GM21825 (cell line): Measurements from ENCODE around the gene MAFB.

ENCODE experiments used
- ATAC-seq: cut with Tn5 transposase; IDR thresholded peaks from one replicate; pipeline ENCODE4 v1.9.1; 2021; ENCODE audit warnings: mild to moderate bottlenecking, moderate library complexity; ENCODE audit not compliant: unreplicated experiment

The MAFB gene

DNA sequence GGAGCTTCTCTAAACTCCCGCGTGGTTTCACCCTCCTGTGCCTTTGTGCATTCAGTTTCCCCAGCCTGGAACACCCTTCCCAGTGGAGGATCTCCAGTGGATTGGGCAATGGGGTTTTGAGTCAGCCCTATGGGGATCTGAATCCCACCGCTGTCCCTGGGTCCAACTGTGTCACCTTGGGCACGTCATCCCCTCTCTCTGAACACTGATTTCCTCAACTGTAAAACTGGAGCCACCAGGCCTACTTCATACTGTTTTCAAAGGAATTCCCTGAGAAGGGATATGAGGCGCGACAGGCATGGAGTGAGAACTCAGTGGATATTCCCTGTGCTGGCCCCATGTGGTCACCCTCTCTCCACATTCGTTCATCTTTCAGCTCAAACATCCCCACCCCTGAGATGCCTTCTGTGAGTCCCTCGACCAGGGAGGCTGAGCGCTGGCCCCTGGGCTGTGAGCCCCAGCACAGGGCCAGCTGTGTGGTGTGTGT is 25.7 kb downstream of the MAFB start:
- no peak for ATAC-seq

DNA sequence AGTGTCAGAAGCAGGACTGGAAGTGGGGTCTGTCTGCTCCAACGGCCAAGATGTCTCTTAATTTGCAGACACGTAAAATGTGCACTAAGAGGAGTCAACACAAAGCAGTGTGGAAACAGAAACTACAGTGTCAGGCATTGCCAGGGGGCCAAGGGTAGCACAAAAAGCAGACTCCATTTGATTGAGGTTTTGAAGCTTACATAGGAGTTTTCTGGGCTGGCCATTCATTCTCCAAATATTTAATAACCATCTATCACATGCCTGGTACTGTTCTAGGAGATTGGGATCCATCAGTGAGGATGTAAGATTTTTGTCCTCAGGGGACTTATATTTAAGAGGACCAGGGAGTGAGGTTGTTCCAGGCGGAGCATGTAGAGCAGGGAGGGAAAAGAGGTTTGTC is 29.5 kb downstream of the MAFB start:
- ATAC-seq, result no peak

DNA sequence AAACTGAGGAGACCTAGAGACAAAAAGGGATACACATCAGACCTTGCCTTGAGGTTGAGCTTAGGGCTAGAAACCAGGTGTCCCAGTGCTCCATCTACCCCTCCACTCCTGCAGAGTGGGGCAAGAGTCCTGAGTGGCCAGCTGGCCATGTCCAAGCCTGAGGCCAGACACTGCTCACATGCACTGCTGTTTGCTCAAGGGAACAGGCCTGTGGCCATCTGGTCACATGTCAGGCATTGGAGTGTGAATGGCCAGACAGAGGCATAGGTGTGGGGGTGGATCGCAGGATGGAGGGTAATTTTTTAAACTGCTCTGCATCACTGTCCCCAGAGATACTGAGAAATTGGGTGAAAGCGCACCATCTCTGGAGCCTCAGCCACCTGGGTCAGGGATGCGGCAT is 30.5 kb downstream of the MAFB start:
- ATAC-seq, result no peak

DNA sequence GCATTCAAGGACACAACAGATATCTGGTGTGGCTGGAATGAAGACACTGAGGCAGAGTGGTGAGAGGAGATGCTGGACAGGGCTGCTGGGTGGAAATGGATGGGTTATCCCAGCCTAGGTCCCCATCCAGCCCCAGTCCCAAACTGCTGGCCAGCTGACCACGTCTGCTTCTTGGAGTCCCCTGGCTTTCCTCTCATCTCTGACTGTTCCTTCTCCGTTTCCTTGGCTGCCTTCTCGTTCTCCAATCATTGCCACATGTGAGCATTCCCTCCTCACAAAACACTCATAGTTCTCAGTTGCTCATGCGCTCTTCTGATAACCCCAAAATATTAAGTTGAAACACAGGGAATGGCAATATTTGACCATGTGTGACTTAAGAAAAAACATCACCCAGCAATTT is 31.5 kb downstream of the MAFB start:
- ATAC-seq, result no peak

DNA sequence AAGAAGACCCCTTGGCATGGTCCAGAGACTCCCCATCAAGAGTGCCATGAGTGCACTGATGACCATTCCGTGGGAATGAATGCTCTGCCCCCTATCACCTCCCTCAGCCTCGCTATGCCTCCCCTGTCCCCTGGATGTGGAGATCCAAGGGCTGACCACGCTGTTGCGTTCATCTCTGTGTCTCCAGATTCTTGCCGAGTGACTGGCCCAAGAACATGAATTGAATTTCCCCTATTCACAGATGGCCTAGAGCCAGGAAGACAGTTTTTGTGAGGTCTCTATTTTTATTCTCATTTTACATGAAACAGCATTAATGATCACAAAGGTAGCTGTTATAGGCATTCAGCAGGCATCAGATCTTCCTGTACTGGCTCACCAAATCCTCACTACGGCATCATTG is 33.6 kb downstream of the MAFB start:
- no peak for ATAC-seq

DNA sequence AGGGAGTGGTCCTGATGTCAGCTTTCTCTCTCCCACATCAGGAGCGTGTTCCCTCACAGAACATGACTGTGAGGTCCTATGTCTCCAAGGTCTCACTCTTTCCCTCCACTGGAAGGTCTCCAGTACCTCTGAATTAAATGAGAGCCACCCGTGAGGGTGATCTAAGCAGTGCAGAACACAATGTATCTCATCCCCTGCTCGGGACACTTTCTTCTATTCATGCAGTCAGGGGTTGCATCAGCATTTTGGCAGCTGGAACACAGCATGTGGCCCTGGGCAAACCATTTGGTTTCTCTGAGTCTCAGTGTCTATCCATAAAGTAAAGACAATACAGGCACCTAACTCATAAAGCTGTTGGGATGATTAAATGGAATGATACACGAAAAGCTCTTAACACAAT is 34.2 kb downstream of the MAFB start:
- ATAC-seq, result no peak

DNA sequence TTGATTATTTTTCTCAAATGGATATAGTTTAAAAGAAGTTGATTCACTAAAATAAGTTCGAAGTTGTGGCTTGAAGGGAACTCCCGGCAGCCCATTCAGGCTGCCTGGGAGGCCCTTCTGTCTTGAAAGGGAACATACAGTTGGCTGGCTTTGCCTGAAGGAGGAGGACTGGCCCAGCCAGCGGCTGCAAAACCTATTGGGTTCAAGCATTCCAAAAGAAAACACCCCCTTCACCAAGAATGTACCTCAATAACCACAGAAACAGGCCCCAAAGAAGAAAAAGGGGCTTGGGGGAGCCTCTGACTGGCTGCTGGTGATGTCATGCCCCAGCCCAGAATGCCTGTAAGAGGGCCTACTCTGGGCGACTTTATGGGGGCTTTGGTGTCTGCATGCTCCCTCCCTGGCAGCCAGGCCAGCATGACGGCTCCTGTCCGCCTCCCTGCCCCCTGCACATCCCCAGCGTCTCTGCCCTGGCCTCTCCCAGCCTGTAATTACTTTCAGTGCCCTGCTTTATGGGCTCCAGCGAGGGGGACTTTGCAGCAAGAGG is 36.5 kb downstream of the MAFB start:
- no peak for ATAC-seq

DNA sequence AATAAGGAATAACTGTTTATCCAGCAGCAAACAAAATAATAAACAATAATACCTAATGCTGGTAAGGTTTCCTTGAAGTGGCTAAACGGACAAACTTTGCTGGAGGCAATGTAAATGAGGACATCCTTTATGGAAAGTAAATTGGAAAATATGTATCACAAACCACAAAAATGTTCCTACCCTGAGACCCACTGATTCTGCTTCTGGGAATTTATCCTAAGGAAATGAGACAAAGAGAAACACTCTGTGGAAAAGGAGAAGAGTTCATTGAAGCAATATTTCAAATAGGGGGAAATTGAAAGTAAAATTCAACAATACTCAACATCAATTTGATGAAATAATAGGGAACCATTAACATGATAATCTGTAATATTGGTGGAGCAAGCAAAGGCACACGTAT is 37.9 kb downstream of the MAFB start:
- no peak for ATAC-seq

DNA sequence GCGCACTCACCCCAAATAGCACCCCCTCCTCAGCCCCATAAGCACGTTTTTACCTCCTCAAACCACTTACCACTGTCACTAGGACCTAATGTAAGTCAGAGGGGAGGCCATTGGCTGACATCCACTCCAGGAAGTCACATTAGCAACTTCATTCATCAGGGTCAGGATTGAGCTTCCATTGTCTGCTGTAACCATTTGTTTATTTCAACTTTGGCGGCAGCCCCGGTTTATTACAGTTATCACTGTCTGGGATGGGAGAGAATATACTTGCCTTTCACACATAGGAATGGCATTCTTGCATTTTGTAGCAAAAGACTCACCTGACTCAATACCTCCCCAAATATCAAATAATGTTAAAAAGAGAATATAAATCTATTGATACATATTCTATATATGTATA is 38.3 kb downstream of the MAFB start:
- no peak for ATAC-seq

DNA sequence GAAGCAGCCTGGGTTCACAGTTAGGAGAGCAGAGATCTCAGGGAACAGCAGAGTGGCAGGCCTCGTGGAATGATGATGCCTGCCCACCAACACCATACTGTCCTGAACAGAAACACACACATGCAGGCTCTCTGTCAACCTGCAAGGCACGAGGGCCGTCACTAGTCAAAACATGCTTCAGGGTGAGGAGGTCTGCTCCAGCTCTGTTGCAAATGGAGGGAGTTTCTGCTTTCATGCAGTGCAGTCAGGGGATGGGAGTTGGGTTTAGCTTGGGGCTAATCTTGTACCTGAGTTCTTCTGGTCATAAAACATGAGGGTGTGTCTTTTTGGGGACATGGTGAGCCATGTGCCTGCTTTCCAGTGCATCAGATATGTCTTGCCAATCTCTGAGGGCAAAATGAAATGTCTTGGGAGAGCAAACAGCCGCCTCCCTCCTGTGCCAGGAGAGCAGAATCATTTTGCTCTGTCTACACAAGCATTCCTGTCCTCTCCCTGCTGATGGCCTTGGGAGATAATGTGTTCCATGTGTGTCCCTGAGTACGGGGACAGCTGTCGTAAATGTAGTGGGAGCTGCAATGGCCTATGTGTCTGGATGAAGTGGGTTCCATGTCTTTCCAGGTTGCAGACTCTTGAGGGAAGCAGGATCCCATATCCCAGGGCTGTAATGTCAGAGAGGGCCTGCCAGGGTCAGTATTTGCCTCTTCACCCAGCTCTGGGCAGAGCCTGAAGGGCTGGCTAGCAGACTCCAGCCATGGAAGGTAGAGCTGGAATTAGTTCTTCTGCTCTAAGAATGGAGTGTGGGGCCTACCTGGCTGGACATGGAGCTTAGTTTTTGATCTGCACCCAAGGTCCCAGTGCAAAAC is 40.6 kb downstream of the MAFB start:
- ATAC-seq, result no peak

DNA sequence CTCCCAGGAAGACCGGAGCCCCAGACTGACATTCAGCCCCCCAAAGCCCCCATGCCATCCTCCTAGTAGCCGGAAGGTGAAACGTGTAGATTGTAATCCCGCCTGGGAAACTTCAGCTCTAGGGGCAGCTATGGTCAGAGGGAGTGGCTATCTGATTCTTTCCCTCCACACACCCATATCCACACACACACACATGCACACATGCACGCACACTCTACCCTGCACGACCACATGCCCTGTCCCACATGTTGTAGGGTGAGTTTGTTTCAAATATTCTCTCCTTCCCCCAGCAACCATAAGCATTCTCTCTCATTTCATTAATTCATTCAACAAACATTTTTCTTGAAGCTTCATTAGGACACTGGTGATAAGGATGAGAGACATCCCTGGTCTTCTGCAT is 42.2 kb downstream of the MAFB start:
- no peak for ATAC-seq

DNA sequence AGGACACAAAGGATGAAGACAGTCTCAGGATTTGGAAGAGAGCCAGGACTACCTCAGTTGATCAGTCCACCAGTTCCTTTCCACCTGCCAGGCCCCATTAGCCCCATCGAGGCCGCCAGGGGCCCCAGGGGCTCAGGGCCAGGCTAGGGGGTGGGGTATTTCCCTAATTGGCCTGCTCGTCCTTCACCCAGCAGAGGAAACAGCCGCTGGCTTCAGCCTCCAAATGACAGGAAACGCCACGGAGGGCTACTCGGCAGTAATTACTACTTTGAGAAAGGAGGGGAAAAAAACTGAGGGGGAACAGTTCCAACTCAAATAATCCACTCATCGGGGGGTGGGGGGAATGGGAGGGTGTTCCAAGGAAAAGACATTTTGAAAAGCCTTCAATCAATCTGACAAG is 42.7 kb downstream of the MAFB start:
- ATAC-seq, result no peak

DNA sequence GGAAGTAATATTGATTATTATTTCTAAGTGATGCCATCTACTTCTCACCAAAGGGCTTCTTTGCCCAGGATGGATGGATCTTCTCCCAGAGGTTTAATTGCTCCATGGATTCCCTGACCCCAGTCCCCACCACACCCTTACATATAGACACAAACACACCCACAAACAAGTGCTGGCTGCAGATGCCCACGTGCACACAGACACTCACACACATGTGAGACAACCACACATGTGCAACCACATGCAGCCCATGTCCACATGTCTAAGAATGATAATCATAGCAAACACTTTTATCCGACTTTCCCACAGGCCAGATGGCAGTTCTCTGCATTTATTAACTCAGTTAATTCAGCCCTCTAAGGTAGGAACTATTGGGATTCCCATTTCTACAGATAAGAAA is 44.2 kb downstream of the MAFB start:
- ATAC-seq, result no peak

DNA sequence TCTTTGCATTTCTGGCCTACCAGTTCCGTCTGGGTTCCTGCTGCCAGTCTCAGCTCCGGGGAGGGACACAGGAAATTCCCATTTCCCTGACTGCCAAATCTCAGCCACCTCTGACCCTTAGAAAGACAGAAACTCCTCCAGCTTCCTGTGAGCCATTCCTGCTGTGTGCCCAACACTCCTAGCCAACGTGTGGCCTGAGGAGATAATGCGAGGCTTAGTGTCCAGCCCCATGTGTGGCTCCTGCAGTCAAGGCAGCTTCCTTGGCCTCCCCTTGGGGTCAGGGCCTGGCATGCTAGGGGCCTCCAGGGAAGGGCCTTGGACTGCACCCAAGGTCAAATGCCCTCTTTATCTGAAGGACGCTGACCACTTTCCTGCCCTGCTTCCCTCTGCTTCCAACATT is 45.1 kb downstream of the MAFB start:
- ATAC-seq, result no peak

DNA sequence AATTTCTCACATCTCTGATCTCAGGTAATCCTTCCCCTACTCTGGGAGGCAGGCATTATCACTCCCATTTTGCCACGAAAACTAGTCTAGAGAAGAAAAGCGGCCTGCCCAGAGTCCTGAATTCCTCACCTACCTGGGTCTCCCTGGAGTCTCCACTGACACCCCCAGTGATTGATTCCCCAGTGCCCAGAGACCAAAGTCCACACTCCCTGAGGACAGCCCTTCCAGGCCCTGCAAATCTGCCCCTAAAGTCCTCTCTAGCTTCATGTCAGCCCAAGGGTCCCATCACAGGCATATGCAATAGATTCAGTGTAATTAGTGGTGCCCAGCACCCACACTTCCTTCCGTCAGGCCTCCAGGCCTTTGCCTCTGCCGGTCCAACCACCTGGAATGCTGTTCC is 47.2 kb downstream of the MAFB start:
- no peak for ATAC-seq

DNA sequence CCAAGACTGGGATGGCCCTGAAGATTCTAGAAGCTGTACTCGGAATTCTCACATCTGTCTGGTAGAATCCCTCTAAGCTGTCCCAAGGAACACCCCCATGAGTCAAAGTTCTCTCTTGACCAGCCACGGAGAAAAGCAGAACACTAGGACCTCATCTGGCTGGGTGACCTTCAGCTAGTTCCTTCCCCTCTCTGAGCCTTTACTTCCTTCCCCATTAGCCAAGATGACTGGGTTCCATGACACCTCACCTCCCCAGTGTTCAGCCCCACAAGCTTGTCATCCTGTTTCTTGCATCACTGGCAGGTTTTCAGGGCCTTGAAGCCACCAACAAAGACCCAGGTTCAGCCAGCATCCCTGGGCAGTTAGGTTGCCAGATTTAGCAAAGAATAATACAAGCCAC is 47.8 kb downstream of the MAFB start:
- ATAC-seq, result no peak

DNA sequence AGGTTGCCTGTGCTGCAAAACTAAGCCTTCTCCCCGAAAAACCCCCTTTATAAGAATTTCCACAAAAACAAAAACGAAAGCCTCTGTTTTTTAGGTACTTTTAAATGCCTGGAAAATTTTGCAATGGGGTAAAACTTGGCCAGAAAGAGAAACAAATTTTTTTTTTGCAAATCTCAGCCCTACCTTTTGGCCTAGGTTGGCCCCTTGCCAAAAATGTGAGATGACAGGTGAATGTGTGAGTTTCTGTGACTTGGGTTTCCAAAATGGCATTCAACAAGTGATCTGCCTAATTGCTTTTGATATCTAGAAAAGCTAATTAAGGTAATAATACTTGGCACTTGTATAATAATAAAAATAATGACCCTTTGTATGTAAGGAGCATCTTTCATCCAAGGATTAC is 48.4 kb downstream of the MAFB start:
- ATAC-seq, result no peak

DNA sequence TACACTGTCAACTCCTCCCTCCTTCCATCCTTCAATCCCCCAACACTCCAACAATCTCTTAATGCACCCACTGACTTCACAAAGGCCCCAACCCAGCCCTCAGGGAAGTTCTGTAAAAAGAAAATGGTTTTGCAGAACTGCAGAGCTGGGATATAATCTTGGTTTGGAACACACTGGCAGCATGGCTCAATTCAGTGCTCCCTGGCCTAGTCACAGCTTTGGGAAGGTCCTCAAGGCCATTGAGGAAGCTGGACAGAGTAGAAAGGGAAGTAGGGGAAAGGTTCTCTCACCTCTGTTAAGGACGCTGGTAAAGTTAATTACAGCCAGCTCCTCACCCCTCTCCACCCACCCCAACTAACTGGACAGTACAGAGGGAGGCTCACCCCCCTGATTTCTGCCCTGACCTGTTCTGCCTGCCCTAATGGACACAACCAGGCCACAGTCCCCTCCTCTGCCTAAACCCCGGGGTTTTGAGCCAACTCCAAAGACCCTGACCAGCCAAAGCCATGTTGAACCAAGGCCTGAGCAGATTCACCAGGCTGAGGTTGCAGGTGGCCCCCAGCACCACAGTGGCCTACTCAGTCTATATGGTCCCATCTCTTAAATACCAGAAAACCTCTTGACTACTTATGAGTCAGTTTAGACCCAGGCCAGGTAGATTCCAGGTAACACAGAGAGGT is 49.2 kb downstream of the MAFB start:
- ATAC-seq, result no peak

DNA sequence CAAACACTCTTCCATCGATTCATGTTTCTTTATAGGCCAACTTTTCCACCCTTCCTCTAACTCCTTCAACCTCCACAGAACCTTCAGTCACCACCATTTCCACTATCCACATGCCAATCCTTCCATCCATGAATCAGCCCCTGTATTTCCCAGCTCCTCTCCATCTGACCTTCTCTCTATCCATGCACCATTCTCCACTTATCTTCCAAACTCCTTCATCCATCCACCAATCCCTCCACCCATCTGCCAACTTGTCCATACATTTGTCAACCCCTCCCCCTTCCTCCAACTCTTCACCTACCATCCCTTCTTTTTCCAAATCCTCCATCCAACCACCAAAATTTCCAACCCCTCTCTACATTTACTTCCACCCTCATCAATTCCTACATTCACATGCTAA is 49.9 kb downstream of the MAFB start:
- ATAC-seq, result no peak

DNA sequence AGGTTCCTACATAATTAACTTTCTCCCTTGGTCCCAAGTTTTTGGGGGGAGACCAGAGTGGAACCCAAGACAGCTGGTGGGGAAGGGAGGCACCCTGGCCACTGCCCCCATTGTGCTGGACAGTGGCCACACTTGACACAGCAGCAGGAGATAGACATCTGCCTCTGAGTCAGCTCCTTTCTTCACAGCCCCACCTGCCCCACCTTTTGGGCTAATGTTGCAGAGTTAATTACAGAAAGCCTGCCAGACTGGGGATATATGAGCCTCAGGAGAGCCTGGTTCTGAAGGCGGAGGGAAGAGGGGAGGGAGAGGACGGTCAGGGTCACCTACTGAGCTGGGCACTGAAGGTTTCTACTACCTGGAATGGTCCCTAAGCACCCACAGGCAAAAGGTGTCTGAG is 50.6 kb downstream of the MAFB start:
- ATAC-seq, result no peak

DNA sequence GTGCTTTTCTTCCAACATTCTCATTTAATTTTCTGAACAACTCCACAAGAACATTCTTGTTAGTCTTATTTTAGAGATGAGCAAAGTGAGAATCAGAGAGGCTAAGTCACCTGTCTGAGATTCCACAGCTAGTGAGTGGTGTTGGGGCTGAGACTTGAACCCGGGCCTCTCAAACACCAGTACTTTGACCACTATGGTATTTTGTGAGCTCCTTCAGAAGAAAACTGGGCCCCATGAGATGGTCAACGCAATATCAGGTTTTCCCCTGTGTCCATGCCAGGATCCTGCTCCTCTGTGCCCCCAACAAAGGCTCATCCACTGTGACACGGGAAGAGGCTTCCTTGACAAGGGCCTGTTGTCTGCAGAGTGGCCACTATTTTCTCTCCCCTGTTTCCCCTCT is 51.9 kb downstream of the MAFB start:
- ATAC-seq, result no peak

DNA sequence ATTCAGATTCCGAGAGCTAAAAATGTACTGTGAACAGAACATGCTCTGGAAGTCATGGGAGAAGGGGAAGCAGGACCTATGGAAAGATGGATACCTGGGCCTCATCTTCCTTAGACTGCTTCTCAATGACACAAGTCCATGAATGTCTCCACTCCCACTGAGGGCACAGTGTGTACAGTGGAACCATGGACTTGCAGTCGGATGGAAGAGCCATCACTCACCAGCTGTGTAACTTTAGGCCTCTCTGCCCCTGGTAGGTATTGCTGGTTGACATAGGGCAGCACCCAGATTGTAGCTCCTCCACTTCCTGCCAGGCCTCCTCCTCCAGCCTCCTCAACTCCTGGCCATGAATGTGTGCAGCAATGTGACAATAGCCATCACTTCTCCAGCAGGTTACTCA is 52.5 kb downstream of the MAFB start:
- no peak for ATAC-seq
